ENCODE measurements around the gene TRDN. TPM values are rescaled to one million over a fixed set of nuclear protein-coding genes. Genes with fewer than 3 reads are reported as not detected.

The TRDN gene
- polyA plus RNA-seq, 1 donor from 2014 or later, result not detected

DNA sequence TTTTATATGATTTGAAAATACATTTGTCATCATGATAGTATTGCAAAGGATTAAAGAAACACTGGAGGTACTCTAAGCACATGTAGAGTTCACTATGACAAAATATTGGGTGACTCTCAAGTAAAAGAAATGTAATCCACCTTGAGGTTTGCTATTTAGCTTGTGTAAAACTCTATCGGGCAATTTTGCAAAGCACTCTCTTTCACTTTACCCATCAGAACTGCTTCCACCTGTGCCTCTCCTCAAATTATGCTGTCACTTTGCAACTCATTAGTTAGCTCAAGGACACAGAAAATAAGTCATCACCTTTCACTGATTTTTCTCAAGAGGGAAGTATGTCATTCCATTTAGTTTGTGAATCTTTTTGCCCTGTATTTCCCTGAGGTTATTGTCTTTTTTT, 14.0 kb downstream of the TRDN start:
- H3K27me3 ChIP-seq (ENCODE audit: insufficient read depth, low read depth, low read length), result no peaks in the 10 kb centered on the region
- no peaks in the 10 kb centered on the region for H3K9me3 ChIP-seq (ENCODE audit: low read length)
- peak overlapping the region; percentile 2 for H3K4me2 ChIP-seq (ENCODE audit: low read length)
- no peaks in the 10 kb centered on the region for H3K9me2 ChIP-seq (ENCODE audit: insufficient read depth, low read length)
- no peaks in the 10 kb centered on the region for H3K36me3 ChIP-seq (ENCODE audit: insufficient read depth, low read length)
- no peak for TF ChIP-seq CTCF (IDR thresholded peaks at IDR 0.05; ENCODE audit: poor library complexity, severe bottlenecking)
- TF ChIP-seq POLR2AphosphoS5 (IDR thresholded peaks at IDR 0.05), result peak; percentile 55
- TF ChIP-seq MXI1 (conservative IDR thresholded peaks at IDR 0.05; ENCODE audit: poor library complexity, severe bottlenecking), result no peak
- TF ChIP-seq EZH2 (IDR thresholded peaks at IDR 0.05; ENCODE audit: borderline replicate concordance, insufficient read depth, low read length, poor library complexity, severe bottlenecking), result no peak
- TF ChIP-seq, protein P1, sequence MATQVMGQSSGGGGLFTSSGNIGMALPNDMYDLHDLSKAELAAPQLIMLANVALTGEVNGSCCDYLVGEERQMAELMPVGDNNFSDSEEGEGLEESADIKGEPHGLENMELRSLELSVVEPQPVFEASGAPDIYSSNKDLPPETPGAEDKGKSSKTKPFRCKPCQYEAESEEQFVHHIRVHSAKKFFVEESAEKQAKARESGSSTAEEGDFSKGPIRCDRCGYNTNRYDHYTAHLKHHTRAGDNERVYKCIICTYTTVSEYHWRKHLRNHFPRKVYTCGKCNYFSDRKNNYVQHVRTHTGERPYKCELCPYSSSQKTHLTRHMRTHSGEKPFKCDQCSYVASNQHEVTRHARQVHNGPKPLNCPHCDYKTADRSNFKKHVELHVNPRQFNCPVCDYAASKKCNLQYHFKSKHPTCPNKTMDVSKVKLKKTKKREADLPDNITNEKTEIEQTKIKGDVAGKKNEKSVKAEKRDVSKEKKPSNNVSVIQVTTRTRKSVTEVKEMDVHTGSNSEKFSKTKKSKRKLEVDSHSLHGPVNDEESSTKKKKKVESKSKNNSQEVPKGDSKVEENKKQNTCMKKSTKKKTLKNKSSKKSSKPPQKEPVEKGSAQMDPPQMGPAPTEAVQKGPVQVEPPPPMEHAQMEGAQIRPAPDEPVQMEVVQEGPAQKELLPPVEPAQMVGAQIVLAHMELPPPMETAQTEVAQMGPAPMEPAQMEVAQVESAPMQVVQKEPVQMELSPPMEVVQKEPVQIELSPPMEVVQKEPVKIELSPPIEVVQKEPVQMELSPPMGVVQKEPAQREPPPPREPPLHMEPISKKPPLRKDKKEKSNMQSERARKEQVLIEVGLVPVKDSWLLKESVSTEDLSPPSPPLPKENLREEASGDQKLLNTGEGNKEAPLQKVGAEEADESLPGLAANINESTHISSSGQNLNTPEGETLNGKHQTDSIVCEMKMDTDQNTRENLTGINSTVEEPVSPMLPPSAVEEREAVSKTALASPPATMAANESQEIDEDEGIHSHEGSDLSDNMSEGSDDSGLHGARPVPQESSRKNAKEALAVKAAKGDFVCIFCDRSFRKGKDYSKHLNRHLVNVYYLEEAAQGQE (IDR thresholded peaks at IDR 0.05; ENCODE audit: borderline replicate concordance), result no peak
- no peak for TF ChIP-seq SMC3 (conservative IDR thresholded peaks at IDR 0.05; ENCODE audit: poor library complexity)
- TF ChIP-seq EP300 (conservative IDR thresholded peaks at IDR 0.05; ENCODE audit: poor library complexity, severe bottlenecking), result peak; percentile 72
- no peak for TF ChIP-seq RAD21 (conservative IDR thresholded peaks at IDR 0.05)
- no peak for TF ChIP-seq TAF1 (IDR thresholded peaks at IDR 0.05; ENCODE audit: low read depth)
- H3K9ac ChIP-seq (ENCODE audit: low read length), result no peak overlapping the region
- H3K27ac ChIP-seq (ENCODE audit: low read length), result no peak overlapping the region
- H3K79me2 ChIP-seq (replicated peaks; ENCODE audit: insufficient read depth, low read length), result no peaks in the 10 kb centered on the region
- no peaks in the 10 kb centered on the region for H4K20me1 ChIP-seq (ENCODE audit: insufficient read depth)
- H3F3A ChIP-seq (ENCODE audit: insufficient read depth, low read length, poor library complexity, severe bottlenecking), result no peaks in the 10 kb centered on the region
- no peak overlapping the region for H2AFZ ChIP-seq (ENCODE audit: low read depth, low read length)
- H3K4me3 ChIP-seq (ENCODE audit: low read length), result no peak overlapping the region

GRCh38 chr6:123619156-123619555, 17.6 kb downstream of the TRDN start:
- Histone ChIP-seq H3K79me2 (replicated peaks; ENCODE audit: insufficient read depth, low read length) (no peaks in the 10 kb centered on the region), H3K9me2 (ENCODE audit: insufficient read depth, low read length) (no peaks in the 10 kb centered on the region), H3K9me3 (ENCODE audit: low read length) (no peaks in the 10 kb centered on the region), H3K4me2 (ENCODE audit: low read length) (no peak overlapping the region), H3K36me3 (ENCODE audit: insufficient read depth, low read length) (no peaks in the 10 kb centered on the region), H2AFZ (ENCODE audit: low read depth, low read length) (no peak overlapping the region), H3K27ac (ENCODE audit: low read length) (no peak overlapping the region), H4K20me1 (ENCODE audit: insufficient read depth) (no peaks in the 10 kb centered on the region), H3K4me3 (ENCODE audit: low read length) (no peak overlapping the region), H3F3A (ENCODE audit: insufficient read depth, low read length, poor library complexity, severe bottlenecking) (no peaks in the 10 kb centered on the region), H3K9ac (ENCODE audit: low read length) (no peak overlapping the region), H3K27me3 (ENCODE audit: insufficient read depth, low read depth, low read length) (no peaks in the 10 kb centered on the region)
- TF ChIP-seq, protein P1 (IDR thresholded peaks at IDR 0.05; ENCODE audit: borderline replicate concordance), result no peak
- TF ChIP-seq CTCF (IDR thresholded peaks at IDR 0.05; ENCODE audit: poor library complexity, severe bottlenecking) (no peak), POLR2AphosphoS5 (IDR thresholded peaks at IDR 0.05) (no peak), TAF1 (IDR thresholded peaks at IDR 0.05; ENCODE audit: low read depth) (no peak), EZH2 (IDR thresholded peaks at IDR 0.05; ENCODE audit: borderline replicate concordance, insufficient read depth, low read length, poor library complexity, severe bottlenecking) (no peak), EP300 (conservative IDR thresholded peaks at IDR 0.05; ENCODE audit: poor library complexity, severe bottlenecking) (no peak), SMC3 (conservative IDR thresholded peaks at IDR 0.05; ENCODE audit: poor library complexity) (no peak), RAD21 (conservative IDR thresholded peaks at IDR 0.05) (no peak)
